Measurements from ENCODE around the gene ASPRV1. TPM values are rescaled to one million over a fixed set of nuclear protein-coding genes. Genes with fewer than 3 reads are reported as not detected.

The ASPRV1 gene
- total and polyA plus RNA-seq, 2 donors from 2014 or later = 1.6 to 2.1 TPM

GRCh38 chr2:69926849-69927515 is 34.4 kb downstream of the ASPRV1 start:
- no peaks in the 10 kb centered on the region for H3K4me1 ChIP-seq (ENCODE audit: control insufficient read depth in 2 of 3, insufficient read depth in 2 of 3, low read depth in 1 of 3, low read length in 3 of 3)
- H3K27me3 ChIP-seq (ENCODE audit: control insufficient read depth, insufficient read depth, low read length) = no peaks in the 10 kb centered on the region
- peaks cover 0 to 7% (median 1%) of the 10 kb centered on the region in 3 donors for H3K36me3 ChIP-seq (ENCODE audit: control insufficient read depth in 2 of 3, insufficient read depth in 3 of 3, low read length in 3 of 3)
- intact Hi-C loops (cut with DNase I) = no loop called here
- H3K9ac ChIP-seq (ENCODE audit: low read length in 3 of 3) = no peak overlapping the region
- no peak overlapping the region for H3K4me3 ChIP-seq (ENCODE audit: low read length in 3 of 3)
- DNase-seq (no peak), FAIRE-seq (no peak)
- no peaks in the 10 kb centered on the region for H3K9me3 ChIP-seq (ENCODE audit: control insufficient read depth in 2 of 3, insufficient read depth in 1 of 3, low read length in 3 of 3)
- H3K27ac ChIP-seq (ENCODE audit: low read depth in 2 of 2, low read length in 2 of 2) = no peak overlapping the region
- TF ChIP-seq CTCF (IDR thresholded peaks at IDR 0.05; ENCODE audit: borderline replicate concordance, extremely low read depth, insufficient read depth) = no peak

DNA sequence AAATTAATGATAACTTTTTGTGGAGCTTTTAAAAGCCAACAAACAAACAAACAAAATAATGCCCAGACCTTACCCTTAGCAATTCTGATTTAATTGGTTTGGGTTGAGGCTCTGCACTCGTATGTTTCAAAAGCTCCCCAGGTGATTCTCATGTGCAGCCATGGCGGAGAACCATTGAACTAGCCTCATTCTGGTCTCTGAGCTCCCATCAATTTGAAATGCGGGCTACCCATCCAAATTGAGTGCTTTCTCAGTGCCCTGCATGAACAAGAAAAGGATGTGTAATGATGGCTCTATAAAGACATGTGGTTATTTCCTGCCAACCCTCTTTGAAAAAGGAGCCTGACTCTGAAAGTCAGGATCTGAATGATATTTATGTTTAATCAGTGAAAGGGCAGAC is 38.3 kb downstream of the ASPRV1 start:
- H3K4me1 ChIP-seq (ENCODE audit: control insufficient read depth in 2 of 3, insufficient read depth in 2 of 3, low read depth in 1 of 3, low read length in 3 of 3) = no peaks in the 10 kb centered on the region
- H3K4me3 ChIP-seq (ENCODE audit: low read length in 3 of 3) = no peak overlapping the region
- no peak overlapping the region for H3K9ac ChIP-seq (ENCODE audit: low read length in 3 of 3)
- no peak for DNase-seq
- FAIRE-seq = no peak
- no peak overlapping the region for H3K27ac ChIP-seq (ENCODE audit: low read depth in 2 of 2, low read length in 2 of 2)
- no peaks in the 10 kb centered on the region for H3K27me3 ChIP-seq (ENCODE audit: control insufficient read depth, insufficient read depth, low read length)
- no peaks in the 10 kb centered on the region for H3K9me3 ChIP-seq (ENCODE audit: control insufficient read depth in 2 of 3, insufficient read depth in 1 of 3, low read length in 3 of 3)
- peaks cover 0 to 7% (median 6%) of the 10 kb centered on the region in 3 donors for H3K36me3 ChIP-seq (ENCODE audit: control insufficient read depth in 2 of 3, insufficient read depth in 3 of 3, low read length in 3 of 3)
- TF ChIP-seq CTCF (IDR thresholded peaks at IDR 0.05; ENCODE audit: borderline replicate concordance, extremely low read depth, insufficient read depth) = no peak
- intact Hi-C loops (cut with DNase I) = no loop called here

GRCh38 chr2:69918401-69918800 is 43.0 kb downstream of the ASPRV1 start:
- H3K9ac ChIP-seq (ENCODE audit: low read length in 3 of 3) = no peak overlapping the region
- H3K9me3 ChIP-seq (ENCODE audit: control insufficient read depth in 2 of 3, insufficient read depth in 1 of 3, low read length in 3 of 3) = no peaks in the 10 kb centered on the region
- TF ChIP-seq CTCF (IDR thresholded peaks at IDR 0.05; ENCODE audit: borderline replicate concordance, extremely low read depth, insufficient read depth) = no peak
- H3K27ac ChIP-seq (ENCODE audit: low read depth in 2 of 2, low read length in 2 of 2) = no peak overlapping the region
- H3K27me3 ChIP-seq (ENCODE audit: control insufficient read depth, insufficient read depth, low read length) = no peaks in the 10 kb centered on the region
- FAIRE-seq = no peak
- no peak for DNase-seq
- H3K4me3 ChIP-seq (ENCODE audit: low read length in 3 of 3) = no peak overlapping the region
- peaks cover 0 to 2% (median 0%) of the 10 kb centered on the region in 3 donors for H3K4me1 ChIP-seq (ENCODE audit: control insufficient read depth in 2 of 3, insufficient read depth in 2 of 3, low read depth in 1 of 3, low read length in 3 of 3)
- intact Hi-C loops (cut with DNase I) = no loop called here
- peaks cover 2 to 8% (median 3%) of the 10 kb centered on the region in 3 donors for H3K36me3 ChIP-seq (ENCODE audit: control insufficient read depth in 2 of 3, insufficient read depth in 3 of 3, low read length in 3 of 3)
